Measurements from ENCODE around the gene PHF14.
A peak's percentile ranks its signal among the peaks of the same experiment; 100 is the strongest.
"Not testable (repeated sequence)": the region's sequence is repeated elsewhere in the genome, so short reads cannot be mapped to it uniquely, and the experiment has no call there.

Gene PHF14

DNA sequence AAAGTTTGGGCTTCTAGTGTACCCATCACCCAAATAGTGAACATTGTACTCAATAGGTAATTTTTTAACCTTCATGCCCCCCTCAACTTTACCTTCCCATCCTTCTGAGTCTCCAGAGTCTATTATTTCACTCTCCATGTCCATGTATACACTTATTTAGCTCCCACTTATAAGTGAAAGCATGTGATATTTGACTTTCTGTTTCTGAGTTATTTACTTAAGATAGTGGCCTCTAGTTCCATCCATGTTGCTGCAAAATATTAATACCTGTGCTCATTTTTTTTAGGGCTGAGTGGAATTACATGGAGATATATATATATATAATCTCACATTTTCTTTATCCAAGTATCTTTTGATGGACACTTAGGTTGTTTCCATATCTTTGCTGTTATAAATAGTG, 21.1 kb upstream of the PHF14 start:
- H3K36me3 ChIP-seq: no peaks in the 10 kb centered on the region
- no peaks in the 10 kb centered on the region for H3K4me1 ChIP-seq
- no peaks in the 10 kb centered on the region for H3K27me3 ChIP-seq
- DNase-seq: no peak
- intact Hi-C loops (cut with DNase I; ENCODE audit: low total_unique reads): no loop called here
- no peak overlapping the region for H3K27ac ChIP-seq
- TF ChIP-seq, protein P1, sequence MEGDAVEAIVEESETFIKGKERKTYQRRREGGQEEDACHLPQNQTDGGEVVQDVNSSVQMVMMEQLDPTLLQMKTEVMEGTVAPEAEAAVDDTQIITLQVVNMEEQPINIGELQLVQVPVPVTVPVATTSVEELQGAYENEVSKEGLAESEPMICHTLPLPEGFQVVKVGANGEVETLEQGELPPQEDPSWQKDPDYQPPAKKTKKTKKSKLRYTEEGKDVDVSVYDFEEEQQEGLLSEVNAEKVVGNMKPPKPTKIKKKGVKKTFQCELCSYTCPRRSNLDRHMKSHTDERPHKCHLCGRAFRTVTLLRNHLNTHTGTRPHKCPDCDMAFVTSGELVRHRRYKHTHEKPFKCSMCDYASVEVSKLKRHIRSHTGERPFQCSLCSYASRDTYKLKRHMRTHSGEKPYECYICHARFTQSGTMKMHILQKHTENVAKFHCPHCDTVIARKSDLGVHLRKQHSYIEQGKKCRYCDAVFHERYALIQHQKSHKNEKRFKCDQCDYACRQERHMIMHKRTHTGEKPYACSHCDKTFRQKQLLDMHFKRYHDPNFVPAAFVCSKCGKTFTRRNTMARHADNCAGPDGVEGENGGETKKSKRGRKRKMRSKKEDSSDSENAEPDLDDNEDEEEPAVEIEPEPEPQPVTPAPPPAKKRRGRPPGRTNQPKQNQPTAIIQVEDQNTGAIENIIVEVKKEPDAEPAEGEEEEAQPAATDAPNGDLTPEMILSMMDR (IDR thresholded peaks at IDR 0.05): no peak
- no peaks in the 10 kb centered on the region for H3K9me3 ChIP-seq
- H3K4me3 ChIP-seq: no peak overlapping the region

DNA sequence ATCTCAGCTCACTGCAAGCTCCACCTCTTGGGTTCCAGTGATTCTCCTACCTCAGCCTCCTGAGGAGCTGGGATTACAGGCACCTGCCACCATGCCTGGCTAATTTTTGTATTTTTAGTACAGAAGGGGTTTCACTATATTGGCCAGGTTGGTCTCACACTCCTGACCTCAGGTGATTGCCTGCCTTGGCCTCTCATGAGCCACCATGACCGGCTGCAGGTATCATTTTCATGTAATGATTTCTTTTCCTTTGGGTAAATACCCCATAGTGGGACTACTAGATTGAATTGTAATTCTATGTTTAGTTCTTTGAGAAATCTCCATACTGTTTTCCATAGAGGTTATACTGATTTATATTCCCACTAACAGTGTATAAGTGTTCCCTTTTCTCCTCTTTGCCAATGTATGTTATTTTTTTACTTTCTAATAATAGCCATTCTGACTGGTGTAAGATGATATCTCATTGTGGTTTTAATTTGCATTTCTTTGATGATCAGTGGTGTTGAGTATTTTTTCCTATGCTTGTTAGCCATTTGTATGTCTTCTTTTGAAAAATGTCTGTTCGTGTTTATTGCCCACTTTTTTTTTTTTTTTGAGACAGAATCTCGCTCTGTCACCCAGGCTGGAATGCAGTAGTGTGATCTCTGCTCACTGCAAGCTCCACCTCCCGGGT, 20.5 kb upstream of the PHF14 start:
- DNase-seq; H3K27ac ChIP-seq; H3K27me3 ChIP-seq; H3K4me1 ChIP-seq; intact Hi-C loops (cut with DNase I; ENCODE audit: low total_unique reads); H3K4me3 ChIP-seq; H3K9me3 ChIP-seq; H3K36me3 ChIP-seq: not testable (repeated sequence)

DNA sequence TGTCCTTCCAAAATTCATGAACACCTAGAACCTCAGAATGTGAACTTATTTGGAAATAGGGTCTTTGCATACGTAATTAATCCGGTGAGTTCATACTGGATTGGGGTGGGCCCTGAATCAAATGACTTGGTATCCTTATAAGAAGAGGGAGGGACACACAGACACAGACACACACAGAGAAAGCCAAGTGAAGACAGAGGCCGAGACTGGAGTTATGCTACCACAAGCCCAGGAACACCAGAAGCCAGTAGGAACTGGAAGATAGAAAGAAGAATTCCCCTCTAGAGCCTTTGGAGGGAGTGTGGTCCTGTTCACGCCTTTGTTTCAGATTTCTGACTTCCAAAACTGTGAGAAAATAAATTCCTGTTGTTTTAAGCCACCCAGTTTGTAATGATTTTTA, 17.1 kb upstream of the PHF14 start:
- Histone ChIP-seq H3K9me3 (no peaks in the 10 kb centered on the region), H3K4me3 (no peak overlapping the region), H3K27me3 (no peaks in the 10 kb centered on the region), H3K36me3 (no peaks in the 10 kb centered on the region), H3K27ac (no peak overlapping the region), H3K4me1 (no peaks in the 10 kb centered on the region)
- TF ChIP-seq, protein P1 (IDR thresholded peaks at IDR 0.05): no peak
- DNase-seq: no peak
- intact Hi-C loops (cut with DNase I; ENCODE audit: low total_unique reads): no loop called here

DNA sequence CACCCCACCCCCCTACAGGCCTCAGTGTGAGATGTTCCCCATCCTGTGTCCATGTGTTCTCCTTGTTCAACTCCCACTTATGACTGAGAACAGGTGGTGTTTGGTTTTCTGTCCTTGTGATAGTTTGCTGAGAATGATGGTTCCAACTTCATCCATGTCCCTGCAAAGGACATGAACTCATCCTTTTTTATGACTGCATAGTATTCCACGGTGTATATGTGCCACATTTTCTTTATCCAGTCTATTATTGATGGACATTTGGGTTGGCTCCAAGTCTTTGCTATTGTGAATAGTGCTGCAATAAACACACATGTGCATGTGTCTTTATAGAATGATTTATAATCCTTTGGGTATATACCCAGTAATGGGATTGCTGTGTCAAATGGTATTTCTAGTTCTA, 13.4 kb upstream of the PHF14 start:
- H3K27ac ChIP-seq; intact Hi-C loops (cut with DNase I; ENCODE audit: low total_unique reads); DNase-seq; H3K36me3 ChIP-seq; H3K27me3 ChIP-seq; H3K4me3 ChIP-seq; H3K4me1 ChIP-seq; H3K9me3 ChIP-seq: not testable (repeated sequence)

DNA sequence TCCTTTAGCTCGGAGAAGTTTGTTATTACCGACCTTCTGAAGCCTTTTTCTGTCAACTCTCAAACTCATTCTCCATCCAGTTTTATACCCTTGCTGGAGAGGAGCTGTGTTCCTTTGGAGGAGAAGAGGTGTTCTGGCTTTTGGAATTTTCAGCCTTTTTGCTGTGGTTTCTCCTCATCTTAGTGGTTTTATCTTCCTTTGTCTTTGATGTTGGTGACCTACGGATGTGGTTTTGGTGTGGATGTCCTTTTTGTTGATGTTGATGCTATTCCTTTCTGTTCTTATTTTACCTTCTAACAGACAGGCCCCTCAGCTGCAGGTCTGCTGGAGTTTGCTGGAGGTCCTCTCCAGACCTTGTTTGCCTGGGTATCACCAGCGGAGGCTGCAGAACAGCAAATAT, 8.7 kb upstream of the PHF14 start:
- intact Hi-C loops (cut with DNase I; ENCODE audit: low total_unique reads); DNase-seq; H3K9me3 ChIP-seq; H3K36me3 ChIP-seq; H3K4me3 ChIP-seq; H3K27ac ChIP-seq; H3K27me3 ChIP-seq; H3K4me1 ChIP-seq: not testable (repeated sequence)

DNA sequence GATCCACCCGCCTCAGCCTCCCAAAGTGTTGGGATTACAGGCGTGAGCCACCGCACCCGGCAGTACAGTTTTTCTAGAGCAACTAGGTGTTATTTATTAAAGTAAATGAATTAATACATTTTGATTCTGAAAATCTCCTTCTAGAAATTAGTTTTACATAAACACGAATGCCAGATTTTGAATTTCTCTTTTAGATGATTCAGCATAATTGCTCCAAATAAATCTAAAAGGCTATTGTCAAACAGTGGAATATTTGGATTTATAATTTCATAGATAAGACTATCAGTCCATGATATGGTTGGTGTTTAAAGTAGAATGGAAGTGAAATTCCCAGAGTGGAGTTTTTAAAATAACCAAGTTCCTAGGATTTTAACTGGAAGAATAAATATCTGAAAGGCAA, 1.5 kb upstream of the PHF14 start:
- H3K27ac ChIP-seq: no peak overlapping the region
- peaks cover 0 to 18% (median 12%) of the 10 kb centered on the region in 4 donors for H3K4me1 ChIP-seq
- TF ChIP-seq, protein P1 (IDR thresholded peaks at IDR 0.05): no peak
- no peaks in the 10 kb centered on the region for H3K36me3 ChIP-seq
- intact Hi-C loops (cut with DNase I; ENCODE audit: low total_unique reads): no loop called here
- H3K9me3 ChIP-seq: no peaks in the 10 kb centered on the region
- no peaks in the 10 kb centered on the region for H3K27me3 ChIP-seq
- H3K4me3 ChIP-seq: no peak overlapping the region
- DNase-seq: no peak

DNA sequence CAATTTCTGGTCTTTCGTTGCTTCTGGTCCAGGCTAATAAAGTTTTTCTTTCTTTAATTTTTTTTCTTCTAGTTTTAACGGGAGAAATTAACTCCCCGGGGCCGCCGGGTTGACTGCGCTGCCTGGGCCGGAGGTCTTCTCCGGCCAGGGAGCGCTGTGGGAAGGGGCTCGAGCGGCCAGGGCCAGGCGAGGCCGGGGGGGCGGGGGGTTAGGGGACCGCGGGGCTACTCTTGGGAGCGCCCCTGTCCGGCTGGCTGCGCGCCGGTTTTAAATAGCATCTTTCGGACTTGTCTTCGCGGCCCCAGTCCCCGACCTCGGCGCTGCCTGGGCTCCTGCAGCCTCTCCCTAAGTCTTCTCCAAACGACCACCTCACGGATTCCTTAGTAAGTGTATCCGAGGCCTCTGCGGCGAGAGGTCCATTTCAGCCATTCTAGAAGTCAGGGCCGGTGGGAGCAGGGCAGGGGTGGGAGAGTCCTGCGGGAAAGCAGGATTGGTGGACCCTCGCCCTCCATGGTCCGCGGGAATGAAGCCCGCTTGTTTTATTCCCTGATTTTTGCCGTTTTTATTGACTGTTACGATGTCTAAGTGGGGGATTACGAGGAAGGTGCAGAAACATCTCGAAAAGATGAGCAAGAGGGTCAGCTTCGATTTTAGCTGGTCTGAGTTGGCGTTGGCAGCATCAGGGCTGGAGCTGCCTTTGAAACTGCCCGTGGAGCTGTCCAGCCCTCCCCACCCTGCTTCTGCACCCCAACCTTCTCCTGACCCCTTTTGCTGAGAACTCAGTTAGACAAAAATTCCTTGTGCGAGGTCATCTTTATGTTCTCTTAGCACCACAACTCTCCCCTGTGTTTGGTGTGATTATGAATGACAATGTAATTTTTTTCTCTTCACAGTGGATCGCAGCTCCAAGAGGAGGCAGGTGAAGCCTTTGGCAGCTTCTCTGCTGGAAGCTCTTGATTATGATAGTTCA, 555 bp downstream of the PHF14 start:
- peak in 1 of 2 donors; percentile 28 for DNase-seq
- no peaks in the 10 kb centered on the region for H3K9me3 ChIP-seq
- TF ChIP-seq, protein P1 (IDR thresholded peaks at IDR 0.05): no peak
- no peaks in the 10 kb centered on the region for H3K36me3 ChIP-seq
- intact Hi-C loops (cut with DNase I; ENCODE audit: low total_unique reads): no loop called here
- peak overlapping the region; percentile 77 to 81 for H3K27ac ChIP-seq
- H3K4me3 ChIP-seq: peak overlapping the region; percentile 66 to 74
- H3K4me1 ChIP-seq: peaks cover 0 to 18% (median 12%) of the 10 kb centered on the region in 4 donors
- H3K27me3 ChIP-seq: no peaks in the 10 kb centered on the region

All from tibial artery (tissue), 4 donors.